Amniotic epithelial cell (primary cell): ENCODE results near the gene GPD1L.
A peak's percentile ranks its signal among the peaks of the same experiment; 100 is the strongest.
"Not testable (repeated sequence)": the region's sequence is repeated elsewhere in the genome, so short reads cannot be mapped to it uniquely, and the experiment has no call there.

ENCODE experiments used
- DNase-seq: peaks from one replicate; pipeline ENCODE4 v3.0.0-alpha.2; 2010; ENCODE audit warnings: low read depth

The GPD1L gene

GRCh38 chr3:32106132-32106928, at the start of gene GPD1L:
TSS of gene GPD1L (plus strand) at chr3:32106620. CDS start at chr3:32106712, 92 bp downstream.
- peak; percentile 88 for DNase-seq

- not testable (repeated sequence) for DNase-seq
These were observed 48.0 kb upstream of the GPD1L start for GRCh38 chr3:32058465-32058864.

- no peak for DNase-seq
These were observed 43.4 kb upstream of the GPD1L start for GRCh38 chr3:32062950-32063582.

- DNase-seq = no peak
These were observed 39.7 kb upstream of the GPD1L start for GRCh38 chr3:32066686-32067085.

GRCh38 chr3:32074194-32074593, 32.2 kb upstream of the GPD1L start:
- not testable (repeated sequence) for DNase-seq

GRCh38 chr3:32076566-32076965, 29.9 kb upstream of the GPD1L start:
- peak; percentile 41 for DNase-seq

- DNase-seq = no peak
These were observed 28.9 kb upstream of the GPD1L start for GRCh38 chr3:32077260-32078084.

- DNase-seq = no peak
These were observed 28.3 kb upstream of the GPD1L start for GRCh38 chr3:32078085-32078634.

GRCh38 chr3:32078864-32079263, 27.6 kb upstream of the GPD1L start:
- no peak for DNase-seq

- DNase-seq = peak; percentile 17
These were observed 23.7 kb upstream of the GPD1L start for GRCh38 chr3:32082721-32083120.

GRCh38 chr3:32083702-32084270, 22.6 kb upstream of the GPD1L start:
- DNase-seq = no peak

- DNase-seq = no peak
These were observed 21.6 kb upstream of the GPD1L start for GRCh38 chr3:32084870-32085269.

GRCh38 chr3:32086464-32086863, 20.0 kb upstream of the GPD1L start:
- no peak for DNase-seq

GRCh38 chr3:32089476-32089875, 16.9 kb upstream of the GPD1L start:
- no peak for DNase-seq

- no peak for DNase-seq
These were observed 13.2 kb upstream of the GPD1L start for GRCh38 chr3:32093204-32093603.

GRCh38 chr3:32095431-32095830, 11.0 kb upstream of the GPD1L start:
- DNase-seq = no peak

- no peak for DNase-seq
These were observed 8.7 kb upstream of the GPD1L start for GRCh38 chr3:32097768-32098167.

- no peak for DNase-seq
These were observed 7.9 kb upstream of the GPD1L start for GRCh38 chr3:32098528-32098927.

- DNase-seq = no peak
These were observed 6.0 kb upstream of the GPD1L start for GRCh38 chr3:32100465-32100864.

GRCh38 chr3:32102289-32102688, 4.1 kb upstream of the GPD1L start:
- DNase-seq = peak; percentile 3

- no peak for DNase-seq
These were observed 1.9 kb upstream of the GPD1L start for GRCh38 chr3:32104492-32104891.
